Measurements from ENCODE around the gene SLC9A9.

GRCh38 chr3:143427631-143428030 is 420.6 kb downstream of the SLC9A9 start:
- TF ChIP-seq CTCF (IDR thresholded peaks at IDR 0.05): no peak
- no peak for TF ChIP-seq POLR2A (IDR thresholded peaks at IDR 0.05)

All from right lobe of liver (tissue), 4 donors.